Immature natural killer cell (primary cell): ENCODE measurements around the gene MSRB1. TPM values are rescaled to one million over a fixed set of nuclear protein-coding genes. Genes with fewer than 3 reads are reported as not detected.
"Not testable (repeated sequence)": the region's sequence is repeated elsewhere in the genome, so short reads cannot be mapped to it uniquely, and the experiment has no call there.

Source experiments
- DNase-seq, 3 donors: peaks; one replicate each; pipeline ENCODE4 v3.0.0; 2022; ENCODE audit warnings: mixed read lengths in 1 of 3
- H3K27ac Mint-ChIP-seq, 6 donors: one replicate each; pipeline ENCODE4 v1.8.0; 2020; ENCODE audit warnings: mixed read lengths in 6 of 6, mild to moderate bottlenecking in 5 of 6, inconsistent platforms in 4 of 6, moderate library complexity in 3 of 6
- H3K27me3 Mint-ChIP-seq, 3 donors: one replicate each; pipeline ENCODE4 v1.8.0; 2020 to 2021; ENCODE audit warnings: low read depth in 3 of 3, mild to moderate bottlenecking in 3 of 3, mixed read lengths in 3 of 3, moderate library complexity in 3 of 3, inconsistent platforms in 1 of 3
- H3K36me3 Mint-ChIP-seq, 3 donors: one replicate each; pipeline ENCODE4 v1.8.0; 2020; ENCODE audit warnings: mixed read lengths in 3 of 3, inconsistent platforms in 2 of 3, mild to moderate bottlenecking in 2 of 3
- H3K4me1 Mint-ChIP-seq, 2 donors: one replicate each; pipeline ENCODE4 v1.8.0; 2020; ENCODE audit warnings: inconsistent platforms in 2 of 2, mild to moderate bottlenecking in 2 of 2, mixed read lengths in 2 of 2, moderate library complexity in 1 of 2
- H3K4me3 Mint-ChIP-seq, 5 donors: one replicate each; pipeline ENCODE4 v1.8.0; 2020; ENCODE audit warnings: mild to moderate bottlenecking in 5 of 5, mixed read lengths in 5 of 5, inconsistent platforms in 3 of 5, moderate library complexity in 3 of 5
- H3K9me3 Mint-ChIP-seq, 6 donors: one replicate each; pipeline ENCODE4 v1.8.0; 2020; ENCODE audit warnings: mild to moderate bottlenecking in 6 of 6, mixed read lengths in 6 of 6, inconsistent platforms in 4 of 6, moderate library complexity in 3 of 6
- polyA plus RNA-seq, 3 donors: library from polyadenylated mRNA; unstranded; fragments of 300-500 nt; fragmentation: Illumina TruSeq; gene quantifications; one replicate each; pipeline ENCODE4 v1.2.3, GENCODE V29; 2021

Gene MSRB1
- polyA plus RNA-seq, 3 donors from 2014 or later, result 34.0 to 66.5 (median 47.0) TPM

DNA sequence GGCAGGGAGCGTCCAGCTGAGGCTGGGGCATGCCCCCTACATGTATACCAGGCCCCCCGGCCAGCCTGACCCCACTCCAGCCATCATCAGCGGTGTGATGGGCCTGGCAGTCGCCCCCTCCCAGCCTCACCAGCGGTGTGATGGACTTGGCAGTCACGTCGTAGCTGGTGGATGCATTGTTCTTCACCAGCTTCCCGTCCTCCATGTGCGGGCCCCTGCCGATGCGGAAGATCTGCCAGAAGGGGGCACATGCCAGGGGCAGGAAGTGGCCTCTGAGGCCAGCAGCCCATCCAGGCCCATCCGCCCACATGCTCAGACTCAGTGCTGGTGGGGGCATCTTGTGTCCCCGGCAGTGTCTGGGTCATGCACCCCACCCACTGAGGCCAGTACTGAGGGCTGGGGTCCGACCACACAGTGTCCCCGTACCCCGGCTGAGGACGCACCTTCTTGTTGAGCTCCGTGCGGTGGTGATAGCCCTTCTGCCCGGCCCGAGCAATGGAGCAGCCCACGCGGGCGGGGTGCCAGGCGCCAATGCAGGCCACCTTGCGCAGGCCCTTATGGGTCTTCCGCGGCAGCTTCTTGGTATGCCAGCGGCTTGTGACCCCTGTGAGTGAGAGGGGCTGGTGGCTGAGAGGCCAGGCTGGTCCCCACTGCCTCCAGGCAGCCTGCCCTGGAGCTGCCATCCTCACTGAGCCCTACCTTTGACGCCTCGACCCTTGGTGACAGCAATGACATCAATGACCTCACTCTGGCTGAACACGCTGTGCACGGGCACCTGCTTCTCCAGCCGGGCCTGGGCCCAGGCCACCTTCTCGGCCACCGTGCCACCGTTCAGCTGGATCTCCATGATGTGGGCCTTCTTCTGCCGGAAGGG, 3.7 kb upstream of the MSRB1 start:
- DNase-seq, result no peak
- Mint-ChIP-seq H3K4me3 (no peak overlapping the region), H3K27ac (no peak overlapping the region), H3K9me3 (no peaks in the 10 kb centered on the region), H3K36me3 (no peaks in the 10 kb centered on the region), H3K4me1 (peaks cover 14 to 19% of the 10 kb centered on the region in 2 donors), H3K27me3 (peaks cover 0 to 9% (median 3%) of the 10 kb centered on the region in 3 donors)

DNA sequence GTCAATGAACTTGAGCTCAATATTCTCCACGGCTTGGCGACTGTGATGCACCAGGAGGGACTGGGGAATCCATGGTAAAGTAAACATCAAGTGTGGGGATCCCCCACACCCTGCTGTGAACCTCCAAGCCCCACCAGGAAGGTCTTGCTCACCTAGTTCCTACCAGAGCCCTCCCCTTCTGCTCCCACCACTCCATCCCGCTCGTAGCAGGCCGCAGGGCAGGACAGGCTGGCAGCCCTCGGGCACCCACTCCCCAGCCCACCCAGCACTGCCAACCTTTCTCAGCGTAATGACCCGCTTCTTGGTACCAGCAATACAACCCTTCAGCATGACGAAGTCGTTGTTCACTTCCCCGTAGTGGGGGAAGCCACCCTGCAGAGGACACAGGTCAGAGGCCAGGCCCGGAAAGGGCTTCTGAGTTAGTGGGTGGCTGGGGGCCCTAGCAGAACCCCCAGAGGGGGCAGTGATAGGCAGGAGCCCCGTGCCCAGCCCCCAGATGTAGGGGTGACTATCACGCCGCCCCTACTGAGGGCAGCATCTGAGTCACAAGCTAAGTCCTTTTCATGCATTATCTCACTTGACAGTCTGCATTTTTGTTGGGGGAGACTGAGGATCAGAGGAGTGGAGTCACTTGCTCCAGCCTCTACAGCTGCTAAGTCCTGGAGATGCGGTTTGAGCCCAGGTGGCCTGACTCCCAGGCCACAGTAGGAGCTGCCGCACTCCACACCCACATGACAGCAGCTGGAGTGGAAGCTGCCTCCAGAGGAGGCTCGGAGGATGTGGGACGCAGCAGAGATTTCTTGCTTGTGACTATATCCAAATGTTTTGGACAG, 2.8 kb upstream of the MSRB1 start:
- Mint-ChIP-seq H3K9me3 (no peaks in the 10 kb centered on the region), H3K27ac (no peak overlapping the region), H3K36me3 (no peaks in the 10 kb centered on the region), H3K27me3 (peaks cover 0 to 7% (median 3%) of the 10 kb centered on the region in 3 donors), H3K4me1 (peaks cover 15 to 24% of the 10 kb centered on the region in 2 donors), H3K4me3 (no peak overlapping the region)
- no peak for DNase-seq

- peak overlapping the region; percentile 19 to 78 (median 55) for H3K4me3 Mint-ChIP-seq
- H3K9me3 Mint-ChIP-seq, result no peaks in the 10 kb centered on the region
- H3K4me1 Mint-ChIP-seq, result peaks cover 15 to 24% of the 10 kb centered on the region in 2 donors
- H3K27me3 Mint-ChIP-seq, result peaks cover 0 to 7% (median 3%) of the 10 kb centered on the region in 3 donors
- no peak for DNase-seq
- H3K27ac Mint-ChIP-seq, result peak overlapping the region in 2 of 6 donors; percentile 28 to 34
- H3K36me3 Mint-ChIP-seq, result no peaks in the 10 kb centered on the region
Measured at GRCh38 chr16:1944612-1945199, 1.7 kb upstream of the MSRB1 start.

DNA sequence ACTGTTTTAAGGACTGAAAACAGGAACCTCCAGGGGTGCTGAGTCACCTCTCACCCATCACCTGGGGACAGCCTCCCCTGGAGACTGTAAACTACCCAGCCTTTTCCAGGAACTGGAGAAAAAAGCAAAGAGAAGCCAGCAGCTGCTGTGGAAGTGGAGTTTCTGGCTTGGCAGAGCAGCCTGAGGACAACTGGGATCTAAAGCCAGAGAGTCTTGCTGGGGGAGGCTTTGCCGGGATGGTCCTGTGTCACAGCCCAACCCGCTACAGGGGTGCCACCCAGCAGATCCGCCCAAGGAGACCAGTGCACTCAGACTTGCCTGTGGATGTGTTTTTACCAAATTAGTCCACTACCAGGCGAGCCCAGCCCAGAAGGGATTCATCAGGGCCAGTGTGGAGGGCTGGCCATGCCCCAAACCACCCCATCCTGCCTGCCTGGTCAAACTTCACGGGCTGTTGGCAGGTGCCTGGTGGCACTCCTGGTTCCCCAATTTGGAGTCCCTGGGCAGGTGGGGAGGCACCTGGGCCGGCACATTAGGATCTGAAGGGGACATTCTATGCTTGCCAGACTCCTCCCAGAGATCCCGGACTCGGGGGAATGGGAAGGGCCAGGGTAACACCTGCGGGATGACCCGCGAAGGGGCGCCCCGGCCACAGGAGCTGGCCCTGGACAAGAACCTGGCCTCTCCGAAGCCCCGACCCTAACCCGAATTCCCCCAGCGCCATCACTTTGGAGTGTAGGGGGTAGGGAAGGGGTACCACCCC, 771 bp downstream of the MSRB1 start:
- Mint-ChIP-seq H3K4me3 (peak overlapping the region; percentile 78 to 89 (median 87)), H3K27ac (peak overlapping the region in 3 of 6 donors; percentile 50 to 83 (median 62)), H3K27me3 (peaks cover 0 to 7% (median under 1%) of the 10 kb centered on the region in 3 donors), H3K36me3 (peaks cover 0 to 11% (median 3%) of the 10 kb centered on the region in 3 donors), H3K4me1 (peaks cover 15 to 24% of the 10 kb centered on the region in 2 donors), H3K9me3 (no peaks in the 10 kb centered on the region)
- DNase-seq, result no peak

- Mint-ChIP-seq H3K27me3 (peaks cover 0 to 7% (median 0%) of the 10 kb centered on the region in 3 donors), H3K4me3 (peak overlapping the region; percentile 78 to 89 (median 87)), H3K4me1 (peaks cover 15 to 24% of the 10 kb centered on the region in 2 donors), H3K27ac (no peak overlapping the region), H3K9me3 (no peaks in the 10 kb centered on the region), H3K36me3 (peaks cover 0 to 11% (median 3%) of the 10 kb centered on the region in 3 donors)
- no peak for DNase-seq
Measured at GRCh38 chr16:1941162-1942046, 1.6 kb downstream of the MSRB1 start.

DNA sequence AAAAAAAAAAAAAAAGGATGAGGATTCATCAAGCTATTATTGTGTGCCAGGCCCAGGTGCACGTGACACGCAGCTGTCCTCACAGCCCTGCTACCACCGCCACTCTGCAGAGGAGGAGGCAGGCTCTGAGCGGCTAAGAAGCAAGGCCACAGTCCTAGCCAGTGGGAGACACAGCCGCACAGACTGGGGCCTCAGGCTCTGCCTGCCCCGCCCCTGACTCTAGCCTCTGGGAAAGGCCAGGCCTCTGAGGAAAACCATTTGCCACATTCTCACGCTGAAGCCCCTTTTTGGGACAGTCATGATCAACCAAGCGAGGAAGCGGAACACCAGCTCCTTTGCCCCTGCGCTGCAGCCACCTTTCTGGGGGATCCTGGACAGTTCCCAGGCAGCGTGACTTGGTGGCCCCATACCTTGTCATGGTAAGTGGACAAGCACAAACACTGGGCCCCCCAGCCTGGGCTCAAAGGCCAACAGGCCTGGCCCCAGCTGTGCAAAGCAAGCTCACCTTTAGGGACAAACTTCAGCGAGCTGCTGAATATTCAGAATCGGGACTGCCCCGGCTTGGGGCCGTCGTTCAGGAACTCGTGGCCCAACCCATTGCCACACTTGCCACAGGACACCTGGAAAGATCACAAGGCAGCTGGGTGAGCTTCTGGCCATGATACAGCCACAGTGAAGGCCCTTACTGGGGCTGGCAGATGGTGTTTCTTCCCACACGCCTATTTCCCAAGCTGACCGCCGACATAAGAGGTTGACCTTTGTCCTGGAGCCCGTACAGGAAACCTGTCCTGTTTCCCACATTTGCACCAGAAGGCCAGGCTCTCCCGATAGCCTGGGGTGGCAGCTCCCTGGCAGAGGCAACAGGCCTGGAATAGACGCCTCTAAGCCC, 2.5 kb downstream of the MSRB1 start:
- H3K27ac Mint-ChIP-seq, result no peak overlapping the region
- no peaks in the 10 kb centered on the region for H3K9me3 Mint-ChIP-seq
- peaks cover 15 to 24% of the 10 kb centered on the region in 2 donors for H3K4me1 Mint-ChIP-seq
- H3K36me3 Mint-ChIP-seq, result peaks cover 0 to 11% (median 3%) of the 10 kb centered on the region in 3 donors
- H3K4me3 Mint-ChIP-seq, result peak overlapping the region in 1 of 5 donors; percentile 4
- H3K27me3 Mint-ChIP-seq, result peaks cover 0 to 7% (median 0%) of the 10 kb centered on the region in 3 donors
- DNase-seq, result no peak

- H3K27me3 Mint-ChIP-seq, H3K4me3 Mint-ChIP-seq, DNase-seq, H3K9me3 Mint-ChIP-seq, H3K27ac Mint-ChIP-seq: not testable (repeated sequence)
- Mint-ChIP-seq H3K4me1 (peaks cover 15 to 24% of the 10 kb centered on the region in 2 donors), H3K36me3 (peaks cover 0 to 11% (median 3%) of the 10 kb centered on the region in 3 donors)
Measured at GRCh38 chr16:1939833-1940232, 3.2 kb downstream of the MSRB1 start.

GRCh38 chr16:1938910-1939309, 4.1 kb downstream of the MSRB1 start:
- H3K36me3 Mint-ChIP-seq, result peaks cover 0 to 11% (median 3%) of the 10 kb centered on the region in 3 donors
- peaks cover 15 to 18% of the 10 kb centered on the region in 2 donors for H3K4me1 Mint-ChIP-seq
- H3K27me3 Mint-ChIP-seq, result peaks cover 0 to 4% (median 0%) of the 10 kb centered on the region in 3 donors
- DNase-seq, result no peak
- no peak overlapping the region for H3K27ac Mint-ChIP-seq
- no peaks in the 10 kb centered on the region for H3K9me3 Mint-ChIP-seq
- no peak overlapping the region for H3K4me3 Mint-ChIP-seq

DNA sequence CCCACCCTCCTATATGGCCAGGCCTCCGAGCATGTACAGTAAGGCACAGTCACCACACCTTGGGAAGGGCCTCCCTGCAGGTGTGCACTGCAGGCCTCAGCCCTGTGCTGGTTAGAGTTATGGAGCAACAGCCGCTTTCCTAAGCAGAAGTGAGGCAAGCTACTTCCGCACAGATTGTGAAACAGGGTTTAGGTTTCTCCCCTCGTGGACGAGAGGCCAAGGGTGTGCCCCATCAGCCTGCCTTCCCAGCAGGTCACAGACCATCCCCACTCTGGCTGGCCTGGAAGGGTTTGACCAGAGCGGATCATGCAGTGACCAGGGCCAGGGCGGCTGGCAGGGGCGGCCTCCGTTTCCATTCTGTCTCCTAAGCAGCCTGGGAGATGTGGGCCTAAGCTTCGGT, 4.7 kb downstream of the MSRB1 start:
- H3K36me3 Mint-ChIP-seq, result peaks cover 0 to 11% (median 3%) of the 10 kb centered on the region in 3 donors
- no peaks in the 10 kb centered on the region for H3K9me3 Mint-ChIP-seq
- DNase-seq, result no peak
- H3K27ac Mint-ChIP-seq, result no peak overlapping the region
- no peak overlapping the region for H3K4me3 Mint-ChIP-seq
- H3K27me3 Mint-ChIP-seq, result peaks cover 0 to 4% (median 0%) of the 10 kb centered on the region in 3 donors
- peaks cover 10 to 14% of the 10 kb centered on the region in 2 donors for H3K4me1 Mint-ChIP-seq

- peaks cover 0 to 11% (median 3%) of the 10 kb centered on the region in 3 donors for H3K36me3 Mint-ChIP-seq
- no peak overlapping the region for H3K27ac Mint-ChIP-seq
- no peaks in the 10 kb centered on the region for H3K9me3 Mint-ChIP-seq
- no peak for DNase-seq
- H3K4me1 Mint-ChIP-seq, result peaks cover 4 to 7% of the 10 kb centered on the region in 2 donors
- no peaks in the 10 kb centered on the region for H3K27me3 Mint-ChIP-seq
- no peak overlapping the region for H3K4me3 Mint-ChIP-seq
Measured at GRCh38 chr16:1936945-1937479, 6.0 kb downstream of the MSRB1 start.

GRCh38 chr16:1933097-1933661, 9.8 kb downstream of the MSRB1 start:
- Mint-ChIP-seq H3K27me3 (peaks cover 0 to 2% (median 2%) of the 10 kb centered on the region in 3 donors), H3K36me3 (peaks cover 0 to 3% (median 2%) of the 10 kb centered on the region in 3 donors), H3K9me3 (no peaks in the 10 kb centered on the region), H3K4me3 (no peak overlapping the region), H3K27ac (no peak overlapping the region), H3K4me1 (peaks cover 3 to 6% of the 10 kb centered on the region in 2 donors)
- DNase-seq, result no peak
